Activated T-cell treated with anti-CD3 and anti-CD28 coated beads, Interleukin-2, amount 50 U/mL, for 1 hour (primary cell): Measurements from ENCODE around the gene FAM171A1.
"Not testable (repeated sequence)": the region's sequence is repeated elsewhere in the genome, so short reads cannot be mapped to it uniquely, and the experiment has no call there.

Experiments used
- DNase-seq: peaks from one replicate; pipeline ENCODE4 v3.0.0-alpha.2; 2020

The FAM171A1 gene

DNA sequence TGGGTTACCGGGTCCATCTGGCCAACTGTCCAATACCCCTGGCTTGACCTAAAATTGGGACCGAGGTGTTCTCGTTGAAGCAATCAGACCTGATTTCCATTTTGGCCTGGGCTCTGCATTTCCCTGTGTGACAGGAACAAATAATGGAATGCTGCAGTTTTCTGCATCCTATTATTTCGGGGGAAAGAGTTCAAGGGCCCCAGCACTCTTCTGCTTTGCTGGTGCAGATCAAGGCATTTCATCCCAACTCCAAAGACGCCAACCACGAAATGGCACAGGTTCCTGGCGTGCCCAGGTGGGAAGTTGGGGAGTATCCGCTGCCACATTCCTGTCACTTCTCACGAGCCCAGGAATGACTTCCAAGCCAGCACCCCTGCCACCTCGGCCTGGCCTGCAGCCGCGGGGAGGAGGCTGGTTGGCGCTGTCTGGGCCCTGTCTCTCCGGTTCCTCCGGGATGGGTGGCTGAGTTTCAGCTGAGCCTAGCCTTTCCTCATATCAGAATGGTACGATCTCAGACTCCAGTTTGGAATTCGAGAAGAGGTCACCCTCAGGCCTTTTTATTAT, 56.5 kb downstream of the FAM171A1 start:
- no peak for DNase-seq

DNA sequence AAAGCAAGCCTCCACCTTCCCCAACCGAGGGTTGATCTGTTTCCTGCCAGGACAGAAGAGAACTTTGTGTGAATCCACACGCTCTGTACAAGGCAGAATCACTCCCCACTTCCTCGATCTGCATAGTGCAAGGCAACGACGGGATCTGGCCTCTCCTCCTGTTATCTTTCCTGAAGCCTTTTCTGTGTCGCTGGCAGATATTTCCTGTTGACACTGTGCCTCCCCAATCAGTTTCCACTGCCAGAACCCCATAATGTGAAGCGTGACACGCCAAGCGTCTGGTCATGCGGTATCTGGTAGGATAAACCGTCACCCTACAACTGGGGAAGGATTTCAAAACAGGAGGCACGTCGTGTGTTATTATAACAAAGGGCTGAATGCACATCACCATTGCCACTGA, 57.2 kb downstream of the FAM171A1 start:
- DNase-seq = no peak

DNA sequence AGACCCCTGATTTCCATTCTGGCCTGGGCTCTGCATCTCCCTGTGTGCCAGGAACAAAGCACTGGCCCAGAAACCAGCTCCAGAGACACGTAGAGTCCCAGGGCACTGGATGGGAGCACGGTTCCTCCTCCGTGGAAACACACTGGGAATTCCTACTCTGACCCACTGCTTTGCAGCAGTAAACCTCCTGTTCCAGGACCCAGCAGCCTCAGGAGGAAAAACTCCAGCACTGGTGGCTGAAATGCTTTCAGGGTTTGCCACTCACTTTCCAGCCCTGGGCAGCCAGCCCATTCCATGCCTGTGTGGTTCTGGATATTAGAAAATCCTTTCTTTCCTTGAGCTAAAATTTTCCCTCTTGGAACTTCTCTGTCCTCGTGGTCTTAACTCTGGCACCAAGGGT, 58.0 kb downstream of the FAM171A1 start:
- DNase-seq = no peak

DNA sequence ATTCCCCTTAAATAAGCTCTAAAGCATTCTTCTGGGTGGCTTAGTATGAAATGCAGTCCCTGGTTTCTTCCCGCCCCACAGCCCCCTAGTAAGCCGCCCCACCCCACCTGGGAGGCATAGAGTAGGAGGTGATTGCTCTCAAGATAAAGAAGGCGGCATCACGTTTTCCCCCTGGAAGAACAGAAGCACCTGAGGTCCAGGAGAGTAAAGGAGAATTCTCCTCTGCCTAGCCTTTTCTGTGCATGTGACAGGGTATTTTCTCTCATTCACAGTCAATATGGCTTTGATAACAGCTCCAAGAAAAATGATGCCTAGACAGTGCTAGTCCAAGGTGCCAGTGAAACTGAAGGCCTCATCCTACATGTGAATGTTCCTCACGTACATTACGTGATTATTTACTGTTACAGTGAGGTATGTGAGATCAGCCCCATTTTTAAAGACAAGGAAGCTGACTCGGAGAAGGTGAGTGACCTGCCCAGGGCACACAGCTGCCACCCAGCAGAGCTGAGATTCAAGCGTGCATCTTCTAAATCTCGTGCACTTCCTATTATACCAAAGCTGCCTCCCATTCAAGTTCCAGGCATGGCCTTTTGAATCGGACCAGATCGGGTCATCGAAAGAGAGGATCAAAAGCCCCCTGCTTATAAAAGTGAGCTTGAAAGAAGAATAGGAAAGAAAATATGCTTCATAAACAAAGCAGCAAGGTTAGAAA, 59.4 kb downstream of the FAM171A1 start:
- no peak for DNase-seq

DNA sequence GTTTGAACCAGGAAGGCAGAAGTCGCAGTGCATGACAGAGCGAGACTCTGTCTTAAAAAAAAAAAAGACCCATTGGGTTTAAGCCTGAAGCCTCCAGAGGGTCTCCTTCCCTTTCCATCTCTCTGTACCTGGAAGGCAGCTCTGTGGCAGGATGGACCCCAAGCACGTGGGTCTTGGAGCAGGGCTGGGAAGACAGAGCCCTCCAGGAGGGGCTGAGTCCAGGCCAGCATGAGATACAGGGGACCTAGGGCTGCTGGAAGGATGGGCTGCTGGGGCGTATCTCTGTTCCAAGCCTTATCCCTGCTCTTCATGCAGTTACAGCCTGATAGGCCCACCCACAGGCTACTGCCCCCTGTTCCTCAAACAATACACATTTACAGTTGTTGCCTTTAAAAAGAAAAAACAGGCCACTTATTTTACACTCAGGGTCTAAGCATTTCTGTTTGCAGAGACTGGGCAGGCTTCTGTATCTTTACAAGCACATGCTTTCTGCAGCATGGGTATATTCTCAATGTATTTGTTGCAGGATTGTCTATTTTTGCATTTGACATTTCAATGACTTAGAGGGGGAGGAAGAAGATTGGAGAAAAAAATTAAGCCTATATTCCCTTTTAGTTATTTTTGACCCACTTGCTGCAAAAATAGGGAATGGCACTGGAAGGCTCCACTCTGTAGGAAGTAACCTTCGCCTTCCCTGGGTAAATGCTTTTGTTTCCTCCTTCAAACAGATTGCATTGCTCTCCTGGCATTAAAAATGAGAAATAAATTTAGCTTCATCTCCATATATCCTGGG, 60.1 kb downstream of the FAM171A1 start:
- no peak for DNase-seq

DNA sequence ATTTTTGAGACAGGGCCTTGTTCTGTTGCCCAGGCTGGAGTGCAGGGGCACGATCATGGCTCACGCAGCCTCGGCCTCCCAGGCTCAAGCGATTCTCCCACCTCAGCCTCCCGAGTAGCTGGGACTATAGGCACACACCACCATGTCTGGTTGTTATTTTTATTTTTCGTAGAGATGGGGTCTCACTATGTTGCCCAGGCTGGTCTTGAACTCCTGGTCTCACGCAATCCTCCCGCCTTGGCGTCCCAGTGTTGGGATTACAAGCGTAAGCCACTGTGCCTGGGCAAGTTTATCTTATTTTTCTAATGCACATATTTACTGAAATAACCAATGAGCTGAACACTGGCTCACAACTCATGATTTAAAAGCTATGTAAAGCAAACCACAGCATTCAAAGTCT, 61.9 kb downstream of the FAM171A1 start:
- DNase-seq = no peak

DNA sequence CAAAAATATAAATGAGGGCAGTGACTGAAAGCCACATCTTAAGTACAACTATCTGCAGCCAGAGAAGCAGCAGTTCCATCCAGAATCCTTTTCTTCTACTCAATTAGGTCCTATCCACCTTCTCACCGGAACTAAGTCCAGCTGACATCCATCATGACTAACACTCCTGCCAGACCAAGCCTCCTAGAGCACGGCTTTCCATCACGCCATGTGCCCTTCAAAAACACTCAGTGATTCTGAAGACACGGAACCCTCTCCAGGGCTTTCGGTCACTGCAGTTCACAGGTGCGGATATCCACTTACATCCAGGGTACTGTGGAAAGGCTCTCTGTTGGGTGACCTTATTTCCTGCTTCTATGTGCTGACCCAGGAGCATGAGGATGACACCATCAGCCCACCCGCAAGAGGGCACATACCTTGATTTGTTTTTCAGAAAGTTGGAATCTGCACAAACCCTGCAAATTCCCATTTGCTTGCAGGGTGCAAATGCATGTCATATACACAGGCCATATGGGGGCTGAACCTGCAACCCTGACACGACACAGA, 64.3 kb downstream of the FAM171A1 start:
- no peak for DNase-seq

DNA sequence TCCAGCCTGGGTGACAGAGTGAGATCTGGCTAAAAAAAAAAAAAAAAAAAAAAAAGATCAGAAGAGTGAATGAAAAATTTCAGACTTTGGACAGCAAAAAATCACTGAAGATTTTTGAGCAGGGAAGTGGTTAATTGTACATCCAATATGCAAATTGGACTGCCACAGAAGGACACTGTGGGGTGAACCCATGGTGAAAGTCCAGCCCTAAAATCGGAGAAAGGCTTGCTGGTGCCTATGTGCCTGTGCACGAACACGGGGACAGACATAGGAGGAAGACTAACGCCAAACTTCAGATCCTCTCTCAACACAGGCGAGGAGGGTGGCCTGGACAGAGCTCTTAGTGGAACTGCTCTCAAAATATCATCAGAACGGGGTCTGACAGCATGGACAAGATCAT, 65.5 kb downstream of the FAM171A1 start:
- DNase-seq = no peak

DNA sequence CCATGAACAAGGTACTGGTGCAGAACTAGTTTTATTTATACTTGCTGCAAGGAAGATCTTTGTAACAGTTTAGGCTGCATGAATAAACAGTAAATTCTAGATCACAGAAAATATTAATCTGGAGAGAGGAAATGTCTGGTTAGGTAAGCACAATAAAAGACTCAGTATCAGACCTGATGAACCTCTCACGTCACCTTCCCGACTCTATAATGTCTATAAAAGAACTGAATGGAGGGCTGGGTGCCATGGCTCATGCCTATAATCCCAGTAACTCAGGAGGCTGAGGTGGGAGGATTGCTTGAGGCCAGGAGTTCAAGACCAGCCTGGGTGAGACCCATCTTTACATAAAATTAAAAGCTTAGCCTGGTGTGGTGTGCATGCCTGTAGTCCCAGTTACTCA, 65.9 kb downstream of the FAM171A1 start:
- DNase-seq = no peak

DNA sequence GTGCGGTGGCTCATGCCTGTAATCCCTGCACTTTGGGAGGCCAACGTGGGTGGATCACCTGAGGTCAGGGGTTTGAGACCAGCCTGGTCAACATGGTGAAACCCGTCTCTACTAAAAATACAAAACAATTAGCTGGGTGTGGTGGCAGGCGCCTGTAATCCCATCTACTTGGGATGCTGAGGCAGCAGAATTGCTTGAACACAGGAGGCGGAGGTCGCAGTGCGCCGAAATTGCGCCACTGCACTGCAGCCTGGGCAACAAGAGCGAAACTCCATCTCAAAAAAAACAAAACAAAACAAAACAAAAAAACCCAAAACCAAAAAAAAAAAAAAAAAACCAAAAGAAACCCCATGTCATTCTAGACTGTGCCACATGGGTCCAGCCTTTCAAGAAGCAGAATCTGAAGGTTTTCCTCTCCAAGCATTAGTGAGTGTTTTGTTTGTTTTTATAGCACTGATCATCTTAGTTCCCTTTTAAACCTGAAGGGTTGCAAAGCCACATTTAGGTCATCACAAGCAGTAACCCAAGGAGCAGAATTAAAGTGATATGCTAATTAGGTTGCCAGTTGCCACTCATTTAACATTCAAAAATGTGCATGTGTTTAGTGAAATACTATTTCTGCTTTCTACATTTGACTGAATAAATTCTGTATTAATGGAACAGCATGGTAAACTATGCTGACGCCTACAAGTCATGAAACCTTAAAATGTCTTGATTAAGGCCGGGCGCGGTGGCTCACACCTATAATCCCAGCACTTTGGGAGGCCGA, 68.7 kb downstream of the FAM171A1 start:
- not testable (repeated sequence) for DNase-seq

DNA sequence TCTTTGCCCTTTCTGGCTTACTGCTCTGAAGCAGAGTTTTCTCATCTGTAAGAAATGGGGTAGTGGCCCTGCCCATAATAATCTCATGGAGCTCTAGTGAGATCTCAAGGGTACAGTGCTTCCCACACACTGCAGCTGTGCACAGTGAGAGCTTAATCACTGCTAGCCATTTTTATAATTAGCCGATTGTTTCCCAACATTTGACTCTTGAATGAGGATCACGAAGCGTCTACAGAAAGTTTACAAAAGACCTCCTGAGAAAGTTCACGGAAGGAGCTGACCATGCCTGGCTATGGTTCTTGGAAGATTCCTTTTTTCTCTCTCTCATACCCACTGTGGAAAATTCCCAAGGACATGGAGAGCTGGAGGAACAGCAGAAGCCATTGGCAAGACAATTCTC, 70.4 kb downstream of the FAM171A1 start:
- no peak for DNase-seq

DNA sequence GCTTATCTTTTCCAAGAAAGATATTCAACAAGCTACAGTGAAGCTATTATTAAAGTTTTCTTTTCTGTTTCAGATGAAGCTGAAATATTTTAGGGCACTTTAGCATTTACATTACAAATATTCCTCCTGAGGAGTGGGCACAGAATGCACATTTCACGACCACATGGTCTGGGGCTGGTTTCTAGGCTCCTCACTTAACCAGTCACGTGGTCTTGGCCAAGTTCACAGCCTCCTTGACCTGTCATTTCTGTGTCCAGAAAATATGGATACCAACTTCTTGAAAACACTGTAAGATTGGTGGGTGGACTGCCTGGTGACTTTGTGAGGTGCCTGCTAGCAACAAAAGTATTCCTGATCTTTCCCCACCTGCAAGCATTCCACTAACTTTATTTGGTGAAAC, 70.9 kb downstream of the FAM171A1 start:
- no peak for DNase-seq

DNA sequence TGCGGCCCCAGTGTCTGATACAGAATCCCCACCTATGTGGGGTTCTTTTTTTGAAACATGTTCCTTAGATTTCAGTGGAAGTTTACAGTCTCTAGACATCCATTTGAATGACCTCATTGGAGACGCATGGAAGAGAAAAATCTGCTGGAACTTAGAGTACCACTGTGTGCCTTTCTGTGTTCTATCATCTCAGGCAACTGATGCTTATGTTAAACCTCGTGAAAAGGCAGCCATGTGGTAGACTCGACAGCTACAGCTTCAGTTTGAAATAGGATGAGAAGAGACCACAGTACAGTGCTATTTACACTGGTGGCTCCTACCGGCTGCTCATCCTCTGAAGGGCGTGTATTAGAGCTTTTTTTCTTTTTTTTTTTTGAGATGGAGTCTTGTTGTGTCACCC, 74.4 kb downstream of the FAM171A1 start:
- DNase-seq = no peak

DNA sequence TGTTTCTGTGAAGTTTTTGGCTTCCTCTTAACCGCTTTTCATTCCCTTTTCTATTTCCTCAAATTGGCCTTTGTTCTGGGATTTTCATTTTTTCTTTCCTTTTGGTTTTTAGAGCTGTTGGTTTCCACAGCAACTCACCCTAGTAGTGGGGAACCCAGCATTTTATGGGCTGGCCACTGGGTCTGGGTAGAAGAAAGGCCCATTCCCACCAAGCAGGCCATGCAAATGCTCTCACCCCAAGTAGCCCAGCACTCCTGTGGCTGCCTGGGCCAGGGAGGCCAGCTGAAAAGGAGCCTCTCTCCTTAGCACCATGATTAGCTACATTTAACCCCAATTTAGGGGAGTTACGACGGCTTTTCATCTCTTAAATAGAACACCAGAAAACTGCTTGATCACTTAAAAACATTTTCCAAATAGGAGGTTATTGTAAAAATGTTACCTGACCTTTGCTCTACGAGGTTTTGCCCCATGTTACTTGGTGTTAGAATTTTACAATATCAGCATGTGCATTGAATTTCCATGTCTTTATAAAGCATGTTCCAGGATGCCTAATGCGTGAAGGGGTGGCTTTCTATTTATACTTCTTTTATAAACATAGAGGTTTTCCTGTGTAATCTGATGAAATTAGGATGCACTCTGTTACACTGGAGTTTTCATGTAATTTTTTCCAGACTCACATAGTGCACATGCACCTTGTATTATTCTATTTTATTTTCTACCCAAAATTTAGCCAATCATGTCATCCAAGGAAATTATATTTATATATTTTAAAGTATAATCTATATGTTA, 75.4 kb downstream of the FAM171A1 start:
- DNase-seq = no peak

DNA sequence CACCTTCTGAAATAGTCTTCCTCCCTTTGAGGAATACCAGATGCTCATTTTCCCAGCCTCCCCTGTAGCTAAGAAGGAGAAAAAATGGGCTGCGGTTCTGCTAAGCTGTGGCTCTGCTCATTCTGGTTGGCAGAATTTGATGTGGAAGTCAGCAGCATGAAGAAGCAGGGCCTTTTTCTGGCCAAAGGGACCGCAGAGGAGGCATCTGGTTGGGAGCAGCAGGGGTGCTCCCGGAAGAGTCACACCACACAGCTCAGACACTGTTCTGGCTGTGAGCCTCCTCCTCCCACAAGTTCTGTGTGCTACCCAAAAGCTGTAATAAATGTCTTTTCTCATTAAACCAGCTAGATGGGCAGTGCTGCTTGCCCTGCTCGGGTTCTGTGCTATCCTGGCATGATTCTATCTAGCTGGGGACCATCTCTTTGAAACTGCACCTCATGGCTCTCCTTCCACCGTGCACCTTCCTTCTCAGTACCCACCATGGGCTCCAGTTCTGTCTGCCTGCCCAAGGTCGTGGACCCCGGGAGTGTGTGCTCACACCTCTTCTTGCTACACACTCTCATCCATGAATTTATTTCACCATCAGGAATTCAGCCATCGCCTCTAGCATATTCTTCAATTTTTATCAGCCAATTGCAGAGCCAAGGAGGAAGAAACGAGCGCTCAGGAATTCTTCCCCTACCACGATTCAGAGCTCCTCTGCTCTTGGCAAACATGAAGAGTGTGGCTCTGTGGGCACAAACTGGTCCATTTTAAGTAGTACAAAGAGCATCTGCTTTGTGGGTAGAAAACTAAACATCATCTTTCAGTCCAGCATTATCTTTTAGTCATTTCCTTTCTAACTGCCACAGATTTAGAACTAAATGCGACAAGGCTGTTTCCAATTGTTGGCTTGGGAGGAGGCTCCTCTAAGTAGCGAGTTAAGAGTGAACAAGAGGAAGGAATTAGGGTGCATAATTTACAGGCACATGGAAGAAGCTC, 76.9 kb downstream of the FAM171A1 start:
- DNase-seq = no peak

DNA sequence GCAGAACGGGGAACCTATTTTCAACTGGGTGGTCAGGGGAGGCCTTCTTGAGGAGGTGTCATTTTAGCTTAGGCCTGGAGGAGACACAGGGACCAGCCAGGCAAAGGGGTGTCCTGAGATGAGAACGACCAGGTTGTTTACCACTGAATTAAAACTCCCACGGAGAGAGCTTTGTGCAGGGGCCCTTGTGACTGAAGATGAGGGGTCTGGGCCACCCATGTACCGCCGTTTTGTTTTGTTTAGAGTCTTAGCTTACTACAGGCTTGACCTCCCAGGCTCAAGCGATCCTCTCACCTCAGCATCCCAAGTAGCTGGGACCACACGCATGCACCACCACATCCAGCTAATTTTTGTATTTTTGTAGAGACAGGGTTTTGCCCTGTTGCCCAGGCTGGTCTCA, 80.4 kb downstream of the FAM171A1 start:
- no peak for DNase-seq

DNA sequence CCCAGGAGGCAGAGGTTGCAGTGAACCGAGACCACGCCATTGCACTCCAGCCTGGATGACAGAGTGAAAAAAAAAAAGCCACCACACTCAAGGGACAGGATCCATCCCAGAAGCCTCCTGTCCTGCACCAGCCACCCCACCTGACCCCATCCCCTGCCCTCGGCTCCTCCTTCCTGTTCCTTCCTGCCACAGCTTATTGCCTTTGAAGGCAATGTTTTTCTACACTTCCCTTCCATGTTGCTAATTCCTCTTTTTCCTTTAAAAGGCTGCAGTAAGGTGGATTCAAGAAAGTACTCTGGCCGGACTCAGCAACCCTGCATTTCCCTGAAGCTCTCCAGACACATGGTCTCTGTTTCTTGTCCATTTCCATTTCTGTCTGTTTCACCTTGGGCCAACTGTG, 80.9 kb downstream of the FAM171A1 start:
- no peak for DNase-seq

DNA sequence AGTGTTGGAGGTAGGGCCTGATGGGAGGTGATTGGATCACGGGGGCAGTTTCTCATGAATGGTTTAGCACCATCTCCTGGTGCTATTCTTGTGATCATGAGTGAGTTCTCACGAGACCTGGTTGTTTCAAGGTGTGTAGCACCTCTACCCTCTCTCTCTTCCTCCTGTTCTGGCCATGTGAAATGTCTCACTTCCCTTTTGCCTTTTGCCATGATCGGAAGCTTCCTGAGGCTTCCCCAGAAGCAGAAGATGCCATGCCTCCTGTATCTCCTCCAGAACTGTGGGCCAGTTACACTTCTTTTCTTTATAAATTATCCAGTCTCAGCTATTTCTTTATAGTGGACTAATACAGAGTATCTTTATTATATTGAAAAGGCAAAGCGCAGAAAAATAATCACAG, 90.1 kb downstream of the FAM171A1 start:
- no peak for DNase-seq

DNA sequence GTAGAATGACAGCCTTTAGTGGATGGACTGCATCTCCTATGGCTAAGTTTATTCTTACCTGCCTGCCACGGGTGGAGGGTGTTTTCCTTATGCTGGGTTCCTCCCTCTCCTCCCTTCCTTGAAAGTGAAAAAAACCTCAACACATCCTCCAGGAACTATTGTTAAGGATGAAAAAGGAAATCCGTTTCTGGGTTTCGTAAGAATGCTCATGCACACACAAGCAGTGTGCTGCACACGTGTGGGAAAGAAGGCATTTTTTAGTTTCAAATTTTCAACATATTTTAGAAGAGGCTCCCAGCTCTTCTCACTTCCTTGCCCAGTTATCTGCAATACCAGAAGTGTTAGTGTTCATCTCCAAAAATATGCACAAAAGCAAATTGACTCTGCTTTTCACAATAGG, 90.6 kb downstream of the FAM171A1 start:
- DNase-seq = no peak

DNA sequence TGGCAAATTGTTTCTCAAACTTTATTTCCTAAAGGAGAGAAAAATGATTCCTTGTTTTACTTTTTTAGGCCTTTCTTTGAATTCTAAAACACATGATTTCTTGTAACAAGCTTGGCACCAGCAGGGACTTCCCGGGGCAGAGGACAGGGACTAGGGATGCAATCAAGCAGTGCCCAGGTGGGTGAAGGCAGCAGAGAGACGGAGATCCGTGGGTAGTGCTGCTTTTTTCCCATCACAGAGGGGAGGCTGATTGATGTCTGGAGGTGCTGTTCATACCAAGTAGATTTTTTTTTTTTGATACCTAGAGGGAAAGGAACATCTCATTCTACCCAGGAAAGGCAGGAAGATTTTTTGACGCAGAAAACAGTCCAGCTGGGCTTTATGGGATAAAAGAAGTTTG, 91.9 kb downstream of the FAM171A1 start:
- DNase-seq = no peak

DNA sequence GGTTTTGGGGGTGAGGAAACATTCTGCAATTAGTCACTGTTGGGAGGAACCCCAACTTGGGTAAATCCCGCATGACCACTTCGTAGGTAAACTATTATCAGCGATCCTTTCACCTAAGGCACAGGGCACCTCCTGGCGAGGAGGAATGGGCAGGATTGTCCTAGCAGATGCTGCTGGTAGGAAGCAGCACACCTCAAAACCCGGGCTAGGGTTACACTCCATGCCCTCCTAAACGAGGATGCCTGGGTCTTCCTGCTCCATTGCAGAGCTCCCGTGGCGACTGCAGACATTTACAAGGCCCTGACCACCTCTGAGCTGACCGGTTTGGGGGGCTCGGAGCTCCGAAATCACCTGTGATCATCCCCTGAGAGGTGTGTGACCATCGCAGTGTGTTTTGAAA, 92.3 kb downstream of the FAM171A1 start:
- no peak for DNase-seq
